Stimulated activated CD4-positive, alpha-beta T cell treated with anti-CD3 and anti-CD28 coated beads, Interleukin-1b, Interleukin-23, amount 100 ng/mL, for 48 hours (primary cell): Measurements from ENCODE around the gene PTBP1.

ENCODE experiments used
- DNase-seq: peaks from one replicate; pipeline ENCODE4 v3.0.0-alpha.2; 2020

PTBP1 gene

GRCh38 chr19:855566-856120, 58.4 kb downstream of the PTBP1 start:
- DNase-seq, result no peak

GRCh38 chr19:858284-858683, 61.0 kb downstream of the PTBP1 start:
- DNase-seq, result no peak

GRCh38 chr19:858868-859843, 61.9 kb downstream of the PTBP1 start, which contains the start of gene CFD:
Gene CFD, plus strand, starts transcription at chr19:859664. Its CDS starts 26 bp downstream, at chr19:859690.
- DNase-seq, result no peak

- no peak for DNase-seq
These were observed 64.0 kb downstream of the PTBP1 start for GRCh38 chr19:861141-861755.
